ENCODE results near the gene RNF34.

Gene RNF34

DNA sequence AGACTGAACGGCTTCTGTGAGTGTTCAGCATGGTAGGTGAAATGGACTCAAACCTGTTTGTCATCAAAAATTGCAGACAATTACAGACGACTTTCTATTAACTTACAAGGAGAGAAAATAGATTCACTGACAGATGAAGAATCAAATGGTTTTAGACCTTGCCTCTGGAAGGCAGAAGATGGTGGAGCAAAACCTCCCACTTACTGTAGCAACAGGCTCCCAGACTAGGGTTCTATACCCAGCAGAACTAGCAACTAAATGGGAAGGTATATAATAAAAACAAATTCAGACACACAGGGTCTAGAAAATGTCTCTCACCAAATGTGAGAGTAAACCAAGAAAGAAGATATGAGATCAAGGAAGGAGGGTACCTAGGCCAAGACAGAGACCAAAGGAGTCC is 36.8 kb downstream of the RNF34 start:
- TF ChIP-seq, protein P1, sequence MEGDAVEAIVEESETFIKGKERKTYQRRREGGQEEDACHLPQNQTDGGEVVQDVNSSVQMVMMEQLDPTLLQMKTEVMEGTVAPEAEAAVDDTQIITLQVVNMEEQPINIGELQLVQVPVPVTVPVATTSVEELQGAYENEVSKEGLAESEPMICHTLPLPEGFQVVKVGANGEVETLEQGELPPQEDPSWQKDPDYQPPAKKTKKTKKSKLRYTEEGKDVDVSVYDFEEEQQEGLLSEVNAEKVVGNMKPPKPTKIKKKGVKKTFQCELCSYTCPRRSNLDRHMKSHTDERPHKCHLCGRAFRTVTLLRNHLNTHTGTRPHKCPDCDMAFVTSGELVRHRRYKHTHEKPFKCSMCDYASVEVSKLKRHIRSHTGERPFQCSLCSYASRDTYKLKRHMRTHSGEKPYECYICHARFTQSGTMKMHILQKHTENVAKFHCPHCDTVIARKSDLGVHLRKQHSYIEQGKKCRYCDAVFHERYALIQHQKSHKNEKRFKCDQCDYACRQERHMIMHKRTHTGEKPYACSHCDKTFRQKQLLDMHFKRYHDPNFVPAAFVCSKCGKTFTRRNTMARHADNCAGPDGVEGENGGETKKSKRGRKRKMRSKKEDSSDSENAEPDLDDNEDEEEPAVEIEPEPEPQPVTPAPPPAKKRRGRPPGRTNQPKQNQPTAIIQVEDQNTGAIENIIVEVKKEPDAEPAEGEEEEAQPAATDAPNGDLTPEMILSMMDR (IDR thresholded peaks at IDR 0.05; ENCODE audit: low read depth, low read length) = no peak
- no peak overlapping the region for H3K4me3 ChIP-seq (replicated peaks in 1 of 2; ENCODE audit: low read depth in 2 of 2, low read length in 2 of 2)
- no peak for DNase-seq (ENCODE audit: low read depth in 2 of 2)

DNA sequence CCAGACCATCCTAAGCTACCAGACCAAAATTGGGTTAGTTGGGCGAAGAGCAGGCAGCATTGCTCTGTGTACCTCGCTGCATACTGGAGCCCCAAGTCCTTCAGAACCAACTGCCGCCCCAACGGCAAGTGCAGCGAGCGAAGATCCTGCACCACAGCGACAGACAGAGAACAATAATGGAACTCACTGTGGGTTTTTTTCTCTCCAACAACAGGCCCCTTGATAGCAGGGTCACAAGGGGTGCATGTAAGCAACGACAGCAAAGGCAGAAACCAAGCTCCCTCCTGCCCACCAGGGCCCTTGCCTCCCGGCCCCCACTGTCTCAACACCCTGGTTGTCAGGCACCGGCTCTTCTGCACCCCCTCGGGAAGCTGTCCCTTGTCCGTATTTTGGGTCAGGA is 39.0 kb downstream of the RNF34 start:
- no peak for DNase-seq (ENCODE audit: low read depth in 2 of 2)
- no peak overlapping the region for H3K4me3 ChIP-seq (replicated peaks in 1 of 2; ENCODE audit: low read depth in 2 of 2, low read length in 2 of 2)
- TF ChIP-seq, protein P1 (IDR thresholded peaks at IDR 0.05; ENCODE audit: low read depth, low read length) = no peak

DNA sequence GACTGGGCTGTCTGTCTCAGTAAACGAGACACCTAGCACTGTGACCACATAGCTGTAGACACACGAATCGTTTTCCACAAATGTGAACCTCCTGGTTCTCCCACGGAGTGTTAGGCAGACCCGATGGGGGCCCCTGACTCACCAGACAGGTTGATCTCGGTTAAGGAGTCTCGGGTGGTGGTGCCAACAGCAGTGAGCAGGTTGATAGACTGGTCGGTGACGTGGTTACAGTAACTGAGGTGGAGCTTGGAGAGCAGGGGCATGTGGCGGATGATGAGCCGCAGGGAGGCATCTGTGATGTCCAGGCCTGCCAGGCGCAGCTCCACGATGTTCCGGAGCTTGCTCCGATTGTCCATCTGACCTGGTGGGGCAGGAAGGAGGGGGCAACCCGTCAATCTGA is 39.8 kb downstream of the RNF34 start:
- TF ChIP-seq, protein P1 (IDR thresholded peaks at IDR 0.05; ENCODE audit: low read depth, low read length) = no peak
- no peak for DNase-seq (ENCODE audit: low read depth in 2 of 2)
- H3K4me3 ChIP-seq (replicated peaks in 1 of 2; ENCODE audit: low read depth in 2 of 2, low read length in 2 of 2) = no peak overlapping the region

DNA sequence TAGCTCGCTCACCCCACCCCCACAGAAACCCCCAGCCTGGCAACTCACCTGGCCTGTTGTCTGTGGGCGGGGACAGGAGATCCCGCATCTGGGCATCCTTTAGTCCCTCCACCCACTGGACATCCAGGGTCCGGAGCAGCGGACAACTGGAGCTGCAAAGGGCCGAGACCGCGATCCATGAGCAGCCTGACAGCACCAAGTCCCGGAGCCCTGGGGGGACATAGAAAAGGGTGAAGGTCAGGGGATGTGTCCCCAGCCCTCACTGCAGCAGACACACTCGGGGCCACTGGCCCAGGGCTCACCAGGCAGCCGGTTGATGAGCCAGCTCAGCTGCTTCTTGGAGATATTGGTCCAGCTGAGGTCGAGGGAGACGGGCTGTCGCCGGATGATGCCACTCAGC is 40.9 kb downstream of the RNF34 start:
- TF ChIP-seq, protein P1 (IDR thresholded peaks at IDR 0.05; ENCODE audit: low read depth, low read length) = no peak
- no peak for DNase-seq (ENCODE audit: low read depth in 2 of 2)
- no peak overlapping the region for H3K4me3 ChIP-seq (replicated peaks in 1 of 2; ENCODE audit: low read depth in 2 of 2, low read length in 2 of 2)

DNA sequence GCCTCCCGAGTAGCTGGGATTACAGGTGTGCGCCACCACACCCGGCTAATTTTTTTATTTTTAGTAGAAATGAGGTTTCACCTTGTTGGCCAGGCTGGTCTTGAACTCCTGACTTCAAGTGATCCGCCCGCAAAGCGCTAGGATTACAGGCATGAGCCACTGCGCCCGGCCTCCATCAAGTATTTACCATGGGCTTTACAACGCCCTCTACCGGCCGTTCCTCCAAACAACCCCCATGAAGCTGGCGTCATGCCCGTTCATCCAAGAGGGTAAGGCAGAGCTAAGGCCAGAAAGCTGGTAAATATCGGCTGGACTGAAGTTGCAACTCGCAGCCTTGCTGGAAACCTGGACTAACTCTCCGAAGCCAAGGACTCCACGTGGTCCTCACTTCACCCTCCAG is 41.6 kb downstream of the RNF34 start:
- TF ChIP-seq, protein P1 (IDR thresholded peaks at IDR 0.05; ENCODE audit: low read depth, low read length) = no peak
- peak in 1 of 2 donors; percentile 18 for DNase-seq (ENCODE audit: low read depth in 2 of 2)
- no peak overlapping the region for H3K4me3 ChIP-seq (replicated peaks in 1 of 2; ENCODE audit: low read depth in 2 of 2, low read length in 2 of 2)

DNA sequence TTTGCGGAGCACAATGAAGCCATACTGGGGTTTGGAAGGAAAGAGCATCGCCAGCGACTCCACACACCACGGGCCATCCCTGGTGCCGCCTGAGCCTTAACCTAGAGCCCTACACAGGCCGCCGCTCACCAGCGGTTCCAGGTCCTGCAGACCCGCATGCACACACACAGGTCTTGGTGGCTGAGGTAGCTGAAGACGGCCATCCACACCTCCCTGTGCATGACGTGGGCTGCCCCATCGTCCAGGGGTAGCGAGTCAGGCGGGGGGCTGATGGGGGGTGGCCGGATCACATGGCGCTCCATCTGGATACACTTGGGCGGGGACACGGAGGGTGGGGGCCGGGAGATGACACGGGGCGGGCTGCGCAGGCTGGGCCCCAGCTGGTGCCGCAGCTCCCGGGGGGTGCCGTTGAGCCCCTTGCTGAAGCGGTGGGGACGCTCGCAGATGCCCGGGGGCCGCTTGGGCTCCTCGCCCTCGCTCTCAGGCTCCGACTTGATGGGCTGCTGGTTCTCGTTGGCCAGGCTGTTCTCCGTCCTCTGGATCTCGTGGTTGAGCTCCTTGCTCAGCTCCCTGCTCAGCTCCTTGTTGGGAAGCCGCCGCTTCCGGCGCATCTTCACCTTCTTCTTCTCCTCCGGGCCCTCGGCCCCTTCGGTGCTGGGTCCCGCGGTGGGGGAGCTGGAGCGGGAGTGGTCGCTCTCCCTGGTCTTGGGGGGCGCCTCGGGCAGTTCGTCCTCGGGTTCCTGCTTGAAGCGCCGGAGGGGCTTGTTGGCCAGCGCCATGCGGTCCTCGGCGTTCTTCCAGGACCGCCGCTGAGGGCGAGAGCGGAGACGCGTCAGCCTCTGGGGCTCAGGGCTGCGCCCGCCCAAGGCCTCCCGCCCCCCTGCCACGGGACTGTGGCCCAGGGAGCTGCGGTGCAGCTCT is 42.4 kb downstream of the RNF34 start:
- DNase-seq (ENCODE audit: low read depth in 2 of 2) = no peak
- H3K4me3 ChIP-seq (replicated peaks in 1 of 2; ENCODE audit: low read depth in 2 of 2, low read length in 2 of 2) = no peak overlapping the region
- TF ChIP-seq, protein P1 (IDR thresholded peaks at IDR 0.05; ENCODE audit: low read depth, low read length) = no peak

Measured in cardiac fibroblast (primary cell).